ENCODE results near the gene PPM1E. TPM values are rescaled to one million over a fixed set of nuclear protein-coding genes. Genes with fewer than 3 reads are reported as not detected.

The PPM1E gene
- total and polyA plus RNA-seq, 2 experiments from 2014 or later, result 0.42 to 0.77 TPM

DNA sequence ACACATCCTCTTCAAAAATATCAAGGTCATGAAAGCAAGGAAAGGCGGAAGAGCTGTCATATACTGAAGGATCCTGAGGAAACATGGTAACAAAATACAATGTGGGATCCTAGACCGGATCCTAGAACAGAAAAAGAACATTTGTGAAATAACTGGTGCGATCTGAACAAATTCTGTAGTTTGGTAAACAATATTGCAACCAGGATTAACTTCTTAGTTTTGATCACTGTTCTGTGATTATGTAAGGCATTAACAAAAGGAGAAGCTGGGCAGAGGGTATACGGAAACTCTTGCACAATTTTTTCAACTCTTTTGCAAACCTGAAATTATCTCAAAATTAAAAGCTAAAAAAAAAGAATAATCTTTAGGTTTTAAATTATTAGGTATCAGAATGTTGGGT, 241.3 kb downstream of the PPM1E start:
- Histone ChIP-seq H3K36me3 (replicated peaks; ENCODE audit: insufficient read depth, low read depth) (no peaks in the 10 kb centered on the region), H2AFZ (no peak overlapping the region), H4K20me1 (ENCODE audit: insufficient read depth, poor library complexity, severe bottlenecking) (no peaks in the 10 kb centered on the region), H3K9me3 (ENCODE audit: low read depth) (no peaks in the 10 kb centered on the region), H3K9me2 (replicated peaks; ENCODE audit: insufficient read depth) (no peaks in the 10 kb centered on the region), H3K79me2 (no peaks in the 10 kb centered on the region), H3K4me2 (no peak overlapping the region), H3K27ac (no peak overlapping the region), H3K4me1 (ENCODE audit: insufficient read depth) (peaks cover 4% of the 10 kb centered on the region), H3K4me3 (no peak overlapping the region), H3K27me3 (no peaks in the 10 kb centered on the region)
- 93% methylated on average over 4 of the region's 4 CpGs for WGBS (ENCODE audit: low lambda C conversion rate, missing lambda C conversion rate)
- no peak for DNase-seq (ENCODE audit: low spot score)
- TF ChIP-seq, protein P1, sequence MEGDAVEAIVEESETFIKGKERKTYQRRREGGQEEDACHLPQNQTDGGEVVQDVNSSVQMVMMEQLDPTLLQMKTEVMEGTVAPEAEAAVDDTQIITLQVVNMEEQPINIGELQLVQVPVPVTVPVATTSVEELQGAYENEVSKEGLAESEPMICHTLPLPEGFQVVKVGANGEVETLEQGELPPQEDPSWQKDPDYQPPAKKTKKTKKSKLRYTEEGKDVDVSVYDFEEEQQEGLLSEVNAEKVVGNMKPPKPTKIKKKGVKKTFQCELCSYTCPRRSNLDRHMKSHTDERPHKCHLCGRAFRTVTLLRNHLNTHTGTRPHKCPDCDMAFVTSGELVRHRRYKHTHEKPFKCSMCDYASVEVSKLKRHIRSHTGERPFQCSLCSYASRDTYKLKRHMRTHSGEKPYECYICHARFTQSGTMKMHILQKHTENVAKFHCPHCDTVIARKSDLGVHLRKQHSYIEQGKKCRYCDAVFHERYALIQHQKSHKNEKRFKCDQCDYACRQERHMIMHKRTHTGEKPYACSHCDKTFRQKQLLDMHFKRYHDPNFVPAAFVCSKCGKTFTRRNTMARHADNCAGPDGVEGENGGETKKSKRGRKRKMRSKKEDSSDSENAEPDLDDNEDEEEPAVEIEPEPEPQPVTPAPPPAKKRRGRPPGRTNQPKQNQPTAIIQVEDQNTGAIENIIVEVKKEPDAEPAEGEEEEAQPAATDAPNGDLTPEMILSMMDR (IDR thresholded peaks at IDR 0.05; ENCODE audit: poor library complexity), result no peak
- TF ChIP-seq EZH2 (IDR thresholded peaks at IDR 0.05; ENCODE audit: borderline replicate concordance) (no peak), EZH2phosphoT487 (IDR thresholded peaks at IDR 0.05; ENCODE audit: low read depth, severe bottlenecking, unreplicated experiment) (no peak)

DNA sequence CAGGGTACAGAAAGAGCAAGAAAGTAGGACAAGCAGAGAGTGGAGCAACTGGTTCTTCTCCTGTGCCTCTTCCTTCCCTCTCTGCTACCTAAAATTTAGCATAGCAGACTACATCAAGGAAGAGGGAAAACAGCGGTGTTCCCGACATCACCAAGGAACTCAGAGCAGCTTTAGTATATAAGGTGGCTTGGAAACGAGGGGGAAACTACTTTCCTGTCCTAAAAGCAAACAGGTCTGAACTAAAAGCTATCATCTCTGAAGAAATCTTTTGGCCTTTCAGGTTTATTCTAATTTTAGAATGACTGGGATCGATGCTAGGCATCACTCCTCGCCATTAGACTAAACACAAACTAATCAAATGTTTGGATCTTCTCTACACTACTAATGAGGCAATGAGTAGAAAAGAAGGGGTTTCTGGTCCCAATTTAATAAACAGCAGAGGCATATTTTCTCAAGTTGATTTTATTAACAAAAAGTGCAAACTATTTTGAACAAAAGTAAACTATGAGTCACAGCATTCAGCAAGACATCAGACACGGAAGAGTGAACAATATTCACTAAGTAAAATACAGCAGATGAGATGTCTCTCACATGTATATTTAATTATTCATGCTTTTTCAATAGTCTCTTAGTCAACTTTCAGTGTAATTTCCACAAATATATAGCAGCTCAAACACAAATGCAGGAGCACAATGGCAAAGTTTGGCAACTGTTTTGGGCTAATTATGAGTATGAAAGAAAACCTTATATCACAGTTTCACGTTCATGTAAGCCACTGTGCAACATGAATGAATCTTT, 242.3 kb downstream of the PPM1E start:
- Histone ChIP-seq H3K9me2 (replicated peaks; ENCODE audit: insufficient read depth) (no peaks in the 10 kb centered on the region), H3K4me2 (no peak overlapping the region), H2AFZ (no peak overlapping the region), H3K36me3 (replicated peaks; ENCODE audit: insufficient read depth, low read depth) (no peaks in the 10 kb centered on the region), H3K9me3 (ENCODE audit: low read depth) (no peaks in the 10 kb centered on the region), H3K27ac (no peak overlapping the region), H4K20me1 (ENCODE audit: insufficient read depth, poor library complexity, severe bottlenecking) (no peaks in the 10 kb centered on the region), H3K4me3 (no peak overlapping the region), H3K4me1 (ENCODE audit: insufficient read depth) (no peaks in the 10 kb centered on the region), H3K79me2 (no peaks in the 10 kb centered on the region), H3K27me3 (no peaks in the 10 kb centered on the region)
- TF ChIP-seq, protein P1 (IDR thresholded peaks at IDR 0.05; ENCODE audit: poor library complexity), result no peak
- no peak for TF ChIP-seq EZH2 (IDR thresholded peaks at IDR 0.05; ENCODE audit: borderline replicate concordance)
- no peak for TF ChIP-seq EZH2phosphoT487 (IDR thresholded peaks at IDR 0.05; ENCODE audit: low read depth, severe bottlenecking, unreplicated experiment)
- DNase-seq (ENCODE audit: low spot score), result no peak
- 95% methylated on average over 7 of the region's 7 CpGs for WGBS (ENCODE audit: low lambda C conversion rate, missing lambda C conversion rate)

DNA sequence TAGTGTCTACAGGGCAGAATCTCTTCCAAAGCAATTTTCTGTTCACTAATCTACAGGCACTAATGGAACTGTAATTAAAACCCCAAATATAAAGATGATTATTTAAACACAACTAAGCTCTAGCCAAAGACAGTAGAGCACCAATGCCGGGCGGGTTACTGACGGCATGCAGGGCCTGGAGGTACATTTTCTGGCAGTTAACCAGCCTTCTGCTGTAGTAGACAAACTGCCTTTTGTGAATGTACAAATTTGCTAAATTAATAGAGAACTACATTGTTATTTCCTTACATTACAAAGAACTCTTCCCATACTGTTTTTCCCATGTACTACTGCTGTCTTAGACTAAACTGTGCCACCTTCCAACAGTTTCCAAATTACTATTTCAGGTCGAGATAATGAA, 243.2 kb downstream of the PPM1E start:
- Histone ChIP-seq H3K36me3 (replicated peaks; ENCODE audit: insufficient read depth, low read depth) (no peaks in the 10 kb centered on the region), H3K27me3 (no peaks in the 10 kb centered on the region), H3K4me2 (no peak overlapping the region), H2AFZ (no peak overlapping the region), H3K4me1 (ENCODE audit: insufficient read depth) (no peaks in the 10 kb centered on the region), H3K27ac (no peak overlapping the region), H3K9me2 (replicated peaks; ENCODE audit: insufficient read depth) (no peaks in the 10 kb centered on the region), H3K4me3 (no peak overlapping the region), H4K20me1 (ENCODE audit: insufficient read depth, poor library complexity, severe bottlenecking) (no peaks in the 10 kb centered on the region), H3K79me2 (no peaks in the 10 kb centered on the region), H3K9me3 (ENCODE audit: low read depth) (no peaks in the 10 kb centered on the region)
- no peak for DNase-seq (ENCODE audit: low spot score)
- TF ChIP-seq EZH2phosphoT487 (IDR thresholded peaks at IDR 0.05; ENCODE audit: low read depth, severe bottlenecking, unreplicated experiment), result no peak
- TF ChIP-seq, protein P1 (IDR thresholded peaks at IDR 0.05; ENCODE audit: poor library complexity), result no peak
- no peak for TF ChIP-seq EZH2 (IDR thresholded peaks at IDR 0.05; ENCODE audit: borderline replicate concordance)
- 88% methylated on average over 4 of the region's 4 CpGs for WGBS (ENCODE audit: low lambda C conversion rate, missing lambda C conversion rate)
